ENCODE measurements around the gene AK1. TPM values are rescaled to one million over a fixed set of nuclear protein-coding genes. Genes with fewer than 3 reads are reported as not detected.

Gene AK1
- total and polyA plus RNA-seq, 4 donors: 63.8 to 386 (median 113) TPM

GRCh38 chr9:127897193-127897692, 19.8 kb upstream of the AK1 start:
- no peak overlapping the region for H3K4me3 ChIP-seq
- H3K27ac ChIP-seq (ENCODE audit: low read depth in 1 of 2, low read length in 1 of 2): peak overlapping the region; percentile 81 to 90
- peaks cover 0 to 11% (median 6%) of the 10 kb centered on the region in 4 donors for H3K9me3 ChIP-seq (ENCODE audit: control insufficient read depth in 4 of 4, insufficient read depth in 3 of 4, low read length in 3 of 4)
- H3K27me3 ChIP-seq (ENCODE audit: control insufficient read depth in 3 of 3, insufficient read depth in 3 of 3, low read length in 2 of 3): no peaks in the 10 kb centered on the region
- DNase-seq (peak; percentile 87 to 94 (median 93)), ATAC-seq (ENCODE audit: insufficient read depth, low FRiP score) (peak; percentile 63)
- H3K4me1 ChIP-seq (ENCODE audit: control insufficient read depth in 5 of 5, insufficient read depth in 5 of 5, low read length in 5 of 5): peaks cover 4 to 25% (median 11%) of the 10 kb centered on the region in 5 donors
- H3K36me3 ChIP-seq (ENCODE audit: control insufficient read depth in 4 of 4, insufficient read depth in 4 of 4, low read length in 4 of 4): peaks cover 15 to 40% (median 34%) of the 10 kb centered on the region in 4 donors
- H3K9ac ChIP-seq (ENCODE audit: insufficient read depth in 1 of 2, low read length in 2 of 2): no peak overlapping the region
- TF ChIP-seq CTCF (IDR thresholded peaks at IDR 0.05; ENCODE audit: control extremely low read depth, extremely low read depth): no peak
- WGBS, 2 donors: 15 to 20% methylated on average over 18 to 19 of the region's 19 CpGs

- WGBS, 2 donors: 68 to 78% methylated on average over 16 of the region's 16 CpGs
- DNase-seq (peak in 2 of 3 donors; percentile 31 to 69), ATAC-seq (ENCODE audit: insufficient read depth, low FRiP score) (no peak)
- peaks cover 0 to 11% (median 6%) of the 10 kb centered on the region in 4 donors for H3K9me3 ChIP-seq (ENCODE audit: control insufficient read depth in 4 of 4, insufficient read depth in 3 of 4, low read length in 3 of 4)
- H3K36me3 ChIP-seq (ENCODE audit: control insufficient read depth in 4 of 4, insufficient read depth in 4 of 4, low read length in 4 of 4): peaks cover 15 to 40% (median 34%) of the 10 kb centered on the region in 4 donors
- no peak overlapping the region for H3K4me3 ChIP-seq
- peak overlapping the region; percentile 66 to 80 for H3K27ac ChIP-seq (ENCODE audit: low read depth in 1 of 2, low read length in 1 of 2)
- no peak overlapping the region for H3K9ac ChIP-seq (ENCODE audit: insufficient read depth in 1 of 2, low read length in 2 of 2)
- H3K4me1 ChIP-seq (ENCODE audit: control insufficient read depth in 5 of 5, insufficient read depth in 5 of 5, low read length in 5 of 5): peaks cover 4 to 25% (median 11%) of the 10 kb centered on the region in 5 donors
- H3K27me3 ChIP-seq (ENCODE audit: control insufficient read depth in 3 of 3, insufficient read depth in 3 of 3, low read length in 2 of 3): no peaks in the 10 kb centered on the region
- TF ChIP-seq CTCF (IDR thresholded peaks at IDR 0.05; ENCODE audit: control extremely low read depth, extremely low read depth): no peak
Observed at GRCh38 chr9:127896395-127897192, 19.1 kb upstream of the AK1 start.

DNA sequence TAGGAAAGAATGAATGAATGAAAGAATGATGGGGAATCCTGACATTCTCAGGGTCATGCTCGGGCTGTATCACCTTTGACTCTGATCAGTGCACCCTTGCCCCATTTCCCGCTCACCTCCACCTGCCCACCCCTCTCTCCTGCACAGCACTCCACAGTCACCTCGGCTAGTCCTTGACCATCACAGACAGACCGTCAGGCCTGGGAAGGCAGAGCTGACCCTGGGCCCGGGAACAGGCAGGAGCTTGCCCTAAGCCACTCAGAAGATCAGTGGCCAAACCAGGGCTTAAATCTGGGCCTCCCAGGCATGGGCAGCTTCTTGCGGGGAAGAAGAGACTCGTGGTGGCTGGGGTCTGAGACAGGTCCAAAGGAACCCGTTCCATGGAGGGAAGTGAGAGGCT, 18.3 kb upstream of the AK1 start:
- Histone ChIP-seq H3K27ac (ENCODE audit: low read depth in 1 of 2, low read length in 1 of 2) (no peak overlapping the region), H3K27me3 (ENCODE audit: control insufficient read depth in 3 of 3, insufficient read depth in 3 of 3, low read length in 2 of 3) (no peaks in the 10 kb centered on the region), H3K4me3 (no peak overlapping the region), H3K9ac (ENCODE audit: insufficient read depth in 1 of 2, low read length in 2 of 2) (no peak overlapping the region), H3K36me3 (ENCODE audit: control insufficient read depth in 4 of 4, insufficient read depth in 4 of 4, low read length in 4 of 4) (peaks cover 15 to 40% (median 36%) of the 10 kb centered on the region in 4 donors), H3K9me3 (ENCODE audit: control insufficient read depth in 4 of 4, insufficient read depth in 3 of 4, low read length in 3 of 4) (peaks cover 0 to 11% (median 6%) of the 10 kb centered on the region in 4 donors), H3K4me1 (ENCODE audit: control insufficient read depth in 5 of 5, insufficient read depth in 5 of 5, low read length in 5 of 5) (peaks cover 4 to 25% (median 8%) of the 10 kb centered on the region in 5 donors)
- ATAC-seq (ENCODE audit: insufficient read depth, low FRiP score) (no peak), DNase-seq (no peak)
- no peak for TF ChIP-seq CTCF (IDR thresholded peaks at IDR 0.05; ENCODE audit: control extremely low read depth, extremely low read depth)
- 95 to 96% methylated on average over 8 of the region's 8 CpGs for WGBS, 2 donors

All from lung (tissue), 12 donors.